A549 (cell line): ENCODE results near the gene IMP4. TPM values are rescaled to one million over a fixed set of nuclear protein-coding genes. Genes with fewer than 3 reads are reported as not detected.

Source experiments
- ATAC-seq, 2 experiments: fragments of 200-7000 bp in 1 of 2; fragments of >200 bp in 1 of 2; cut with Nextera tagmentation in 1 of 2; cut with Tn5 transposase in 1 of 2; 3 replicates each; pipeline versions ENCODE4 v1.8.0 to v1.9.1; 2018 to 2020; ENCODE audit warnings: mild to moderate bottlenecking in 1 of 2, moderate library complexity in 1 of 2
- CTCF ChIA-PET: fragments of 300-600 bp; sonication (Branson Sonifier 250); formaldehyde crosslinking; extraction: SDS; loops from one replicate; lab custom pipeline; 2021; ENCODE audit warnings: antibody characterized with exemption, inconsistent platforms; lab: Yijun Ruan, JAX
- POLR2A ChIA-PET: fragments of 350-600 bp; formaldehyde crosslinking; extraction: SDS; loops from one replicate; lab custom pipeline; 2021; ENCODE audit warnings: antibody characterized with exemption, inconsistent platforms; lab: Yijun Ruan, JAX
- DNase-seq, 2 experiments: peaks; one replicate each; pipeline versions ENCODE4 v3.0.0 to v3.0.0-alpha.2; 2011 to 2016; ENCODE audit warnings: low read depth in 1 of 2, low spot score in 1 of 2
- FAIRE-seq: peaks from 2 replicates; lab custom pipeline; 2011; peaks lifted over from hg19 to GRCh38; lab: Jason Lieb, UNC
- H3K27ac ChIP-seq, 2 experiments: fragments of >200 bp; sonication (Bioruptor Twin); formaldehyde crosslinking; 3 replicates each; pipeline ENCODE4 v1.5.1; 2016 to 2017
- H3K4me1 ChIP-seq: fragments of >200 bp; sonication (Bioruptor Twin); formaldehyde crosslinking; 3 replicates; pipeline ENCODE4 v1.6.1; 2016
- H3K4me2 ChIP-seq: fragments of >200 bp; sonication (Bioruptor Twin); formaldehyde crosslinking; 3 replicates; pipeline ENCODE4 v1.6.1; 2016
- H3K4me3 ChIP-seq: fragments of >200 bp; sonication (Bioruptor Twin); formaldehyde crosslinking; 3 replicates; pipeline ENCODE4 v1.5.1; 2016
- H3K9me3 ChIP-seq: fragments of >200 bp; sonication (Bioruptor Twin); formaldehyde crosslinking; 3 replicates; pipeline ENCODE4 v1.6.1; 2016
- BCL3 ChIP-seq: fragments of >200 bp; sonication (Bioruptor Twin); formaldehyde crosslinking; IDR thresholded peaks from 3 replicates; pipeline ENCODE4 v1.6.1; 2016
- BHLHE40 ChIP-seq: IDR thresholded peaks from 2 replicates; pipeline ENCODE4 v1.6.1; 2012; ENCODE audit warnings: low read depth, low read length, inconsistent platforms
- CEBPB ChIP-seq, 2 experiments: fragments of >200 bp in 1 of 2; sonication (Bioruptor Twin) in 1 of 2; formaldehyde crosslinking in 1 of 2; IDR thresholded peaks; 2 replicates each; pipeline ENCODE4 v1.6.1; 2012 to 2016
- CHD2 ChIP-seq: fragments of 150-350 bp; IDR thresholded peaks from 2 replicates; pipeline ENCODE4 v1.6.1; 2014; ENCODE audit warnings: low read length; ENCODE audit not compliant: partially characterized antibody
- CHD4 ChIP-seq: fragments of 200-600 bp; sonication (generic); IDR thresholded peaks from 2 replicates; pipeline ENCODE4 v1.6.1; 2016; ENCODE audit warnings: antibody characterized with exemption, mild to moderate bottlenecking, borderline replicate concordance
- CTCF ChIP-seq: fragments of >200 bp; sonication (Bioruptor Twin); formaldehyde crosslinking; IDR thresholded peaks from 3 replicates; pipeline ENCODE4 v1.5.1; 2016
- E2F6 ChIP-seq: IDR thresholded peaks from 2 replicates; pipeline ENCODE4 v1.6.1; 2012; ENCODE audit warnings: low read depth, borderline replicate concordance
- ELK1 ChIP-seq: fragments of 150-350 bp; IDR thresholded peaks from 2 replicates; pipeline ENCODE4 v1.6.1; 2014; ENCODE audit warnings: low read depth, mild to moderate bottlenecking, low read length
- EP300 ChIP-seq, 2 experiments: fragments of >200 bp; sonication (Bioruptor Twin); formaldehyde crosslinking; IDR thresholded peaks; 2 replicates in 1 of 2; 3 replicates in 1 of 2; pipeline ENCODE4 v1.6.1; 2016 to 2017
- ESRRA ChIP-seq: fragments of 150-350 bp; IDR thresholded peaks from 2 replicates; pipeline ENCODE4 v1.6.1; 2014; ENCODE audit warnings: mild to moderate bottlenecking, low read length, borderline replicate concordance
- HEYL ChIP-seq: fragments of 250-450 bp; sonication (Bioruptor Pico); IDR thresholded peaks from 2 replicates; pipeline ENCODE4 v1.8.0; 2021; ENCODE audit warnings: mild to moderate bottlenecking, moderate library complexity
- HOXB13 ChIP-seq: fragments of 250-450 bp; sonication (Bioruptor Pico); IDR thresholded peaks from 2 replicates; pipeline ENCODE4 v1.5.0; 2020; ENCODE audit warnings: low read depth, mild to moderate bottlenecking, moderate library complexity
- HOXB5 ChIP-seq: fragments of 250-450 bp; sonication (Bioruptor Pico); IDR thresholded peaks from 2 replicates; pipeline ENCODE4 v1.5.0; 2020; ENCODE audit warnings: mild to moderate bottlenecking, moderate library complexity
- JUN ChIP-seq, 2 experiments: fragments of >200 bp; sonication (Bioruptor Twin); formaldehyde crosslinking; IDR thresholded peaks; 2 replicates in 1 of 2; 3 replicates in 1 of 2; pipeline ENCODE4 v1.6.1; 2016 to 2017
- JUNB ChIP-seq: fragments of >200 bp; sonication (Bioruptor Twin); formaldehyde crosslinking; IDR thresholded peaks from 2 replicates; pipeline ENCODE4 v1.6.1; 2016
- KDM5A ChIP-seq: fragments of 200-600 bp; sonication (generic); IDR thresholded peaks from 2 replicates; pipeline ENCODE4 v1.6.1; 2016; ENCODE audit warnings: antibody characterized with exemption, mild to moderate bottlenecking
- MAFK ChIP-seq: fragments of 450-650 bp; IDR thresholded peaks from 2 replicates; pipeline ENCODE4 v1.6.1; 2014; ENCODE audit not compliant: partially characterized antibody
- MAX ChIP-seq: IDR thresholded peaks from 2 replicates; pipeline ENCODE4 v1.6.1; 2012
- MYC ChIP-seq: IDR thresholded peaks from 2 replicates; pipeline ENCODE4 v1.6.1; 2012; ENCODE audit warnings: mild to moderate bottlenecking, inconsistent platforms, low read length, improper control_type of control experiment, borderline replicate concordance
- NR3C1 ChIP-seq: fragments of >200 bp; sonication (Bioruptor Twin); formaldehyde crosslinking; IDR thresholded peaks from 3 replicates; pipeline ENCODE4 v1.6.1; 2017
- PBX3 ChIP-seq: IDR thresholded peaks from 2 replicates; pipeline ENCODE4 v1.6.1; 2012
- POLR2A ChIP-seq: IDR thresholded peaks from 2 replicates; pipeline ENCODE4 v1.6.1; 2012; ENCODE audit warnings: mild to moderate bottlenecking, low read length
- POLR2AphosphoS2 ChIP-seq: conservative IDR thresholded peaks from 2 replicates; pipeline ENCODE4 v1.6.1; 2012; ENCODE audit warnings: low read length, improper control_type of control experiment, inconsistent platforms
- RCOR1 ChIP-seq: fragments of 150-350 bp; IDR thresholded peaks from 2 replicates; pipeline ENCODE4 v1.6.1; 2014; ENCODE audit warnings: antibody characterized with exemption, low read length, low read depth
- SREBF2 ChIP-seq: fragments of 450-650 bp; IDR thresholded peaks from 2 replicates; pipeline ENCODE4 v1.6.1; 2014; ENCODE audit warnings: mild to moderate bottlenecking, moderate library complexity
- USF2 ChIP-seq: fragments of 450-650 bp; IDR thresholded peaks from 2 replicates; pipeline ENCODE4 v1.6.1; 2014; ENCODE audit warnings: antibody characterized with exemption
- WGBS: methylation state at CpG from one replicate; pipeline ENCODE4 v1.1.6; 2017; ENCODE audit errors: missing lambda C conversion rate; 5-methylcytosine and 5-hydroxymethylcytosine counted together
- polyA plus RNA-seq, 4 experiments: library from polyadenylated mRNA; depleted of rRNA in 3 of 4; stranded (reverse); fragments of >200 nt; fragmentation: RNase III in 1 of 4; extraction: RNeasy Plus Mini Kit Qiagen cat#74134 plus additional on column Dnase treatment in 1 of 4; gene quantifications; 2 replicates in 3 of 4; 3 replicates in 1 of 4; pipeline ENCODE4 v1.2.3, GENCODE V29; 2011 to 2017

IMP4 gene
- polyA plus RNA-seq, 2 of the 4 experiments (the other 2 are of a cell fraction) = 113 to 149 TPM

GRCh38 chr2:130336150-130336876, 6.4 kb upstream of the IMP4 start (continued):
- no peak for TF ChIP-seq HEYL (CRISPR knock-in tag)

GRCh38 chr2:130336877-130337734, 5.6 kb upstream of the IMP4 start:
- Histone ChIP-seq H3K27ac (peak overlapping the region; percentile 35 to 60; a peak in 4 of 6 replicates), H3K4me2 (peak overlapping the region; percentile 78), H3K4me1 (peaks cover 12% of the 10 kb centered on the region), H3K4me3 (peak overlapping the region; percentile 46), H3K9me3 (no peaks in the 10 kb centered on the region)
- ChIA-PET CTCF (interaction anchor here (0.7 to 7.5 kb wide), 6 partner anchors 13 to 367 kb away, joined by 3 to 96 read pairs (median 4); partner anchors contain the start of genes MZT2B and SMPD4), POLR2A (interaction anchor here (1.3 kb wide), 1 partner anchor 156 kb away, joined by 8 read pairs; the partner anchor contains the start of genes MZT2B and SMPD4)
- TF ChIP-seq HOXB13 (CRISPR knock-in tag) = no peak
- TF ChIP-seq USF2 = peak; percentile 88
- no peak for TF ChIP-seq CHD2
- TF ChIP-seq MAX = peak; percentile 84
- TF ChIP-seq POLR2AphosphoS2 = no peak
- peak; percentile 88 for TF ChIP-seq SREBF2
- TF ChIP-seq JUN (IDR thresholded peaks at IDR 0.05) = 0 out of 5 replicates have a peak, but pooled peaks of 1 of the 2 experiments have one; percentile 18
- TF ChIP-seq MYC = no peak
- peak; percentile 65; the same call in 1 of the 2 replicates for TF ChIP-seq E2F6
- TF ChIP-seq POLR2A = peak; percentile 86
- peak; percentile 92 for TF ChIP-seq BHLHE40
- TF ChIP-seq ESRRA = 0 out of 2 replicates have a peak, but pooled peaks have one; percentile 59
- WGBS = 2% methylated on average over 29 of the region's 29 CpGs
- FAIRE-seq = no peak
- peak; percentile 80 to 84 for ATAC-seq
- DNase-seq = peak; percentile 90

GRCh38 chr2:130337735-130338325, 4.9 kb upstream of the IMP4 start:
- ChIA-PET CTCF (interaction anchor here (1.3 to 7.5 kb wide), 2 partner anchors 35 to 157 kb away, joined by 4 to 96 read pairs; partner anchors contain the start of genes MZT2B and SMPD4), POLR2A (interaction anchor here (0.6 to 1.3 kb wide), 3 partner anchors 156 to 192 kb away, joined by 3 to 8 read pairs (median 4); partner anchors contain the start of genes MZT2B and SMPD4)
- FAIRE-seq = no peak
- H3K4me3 ChIP-seq = peak overlapping the region; percentile 46
- TF ChIP-seq MAFK (no peak), EP300 (IDR thresholded peaks at IDR 0.05) (no peak), NR3C1 (no peak), BCL3 (no peak), CTCF (no peak), CEBPB (IDR thresholded peaks at IDR 0.05) (no peak), JUNB (no peak), ELK1 (no peak), HOXB5 (no peak), PBX3 (no peak), KDM5A (no peak), RCOR1 (no peak), CHD4 (no peak)
- TF ChIP-seq, all 56 proteins: peak for 0
- ATAC-seq (no peak), DNase-seq (no peak)
- WGBS = 35% methylated on average over 8 of the region's 8 CpGs
- H3K9me3 ChIP-seq = no peaks in the 10 kb centered on the region
- peaks cover 12% of the 10 kb centered on the region for H3K4me1 ChIP-seq
- H3K27ac ChIP-seq = peak overlapping the region; percentile 35 to 60; a peak in 4 of 6 replicates
- peak overlapping the region; percentile 78 for H3K4me2 ChIP-seq
